Upper lobe of left lung (tissue), 4 donors: ENCODE results near the gene POU2F2.

Experiments
- CTCF ChIP-seq, 6 experiments: fragments of 450-650 bp in 4 of 6; fragments of 200-600 bp in 2 of 6; sonication (generic) in 2 of 6; IDR thresholded peaks; one replicate each; pipeline ENCODE4 v1.5.1; 2016 to 2019; ENCODE audit warnings: antibody characterized with exemption in 6 of 6
- POLR2AphosphoS5 ChIP-seq, 2 donors: sonication (generic); formaldehyde crosslinking; IDR thresholded peaks; one replicate each; pipeline ENCODE4 v1.5.1; 2017; ENCODE audit warnings: antibody characterized with exemption in 2 of 2

GRCh38 chr19:42059196-42059595, 73.0 kb downstream of the POU2F2 start:
- TF ChIP-seq POLR2AphosphoS5 (IDR thresholded peaks at IDR 0.05) (no peak), CTCF (IDR thresholded peaks at IDR 0.05) (no peak)
